Keratinocyte (primary cell): ENCODE results near the gene HDAC10. TPM values are rescaled to one million over a fixed set of nuclear protein-coding genes. Genes with fewer than 3 reads are reported as not detected.

ENCODE experiments used
- DNase-seq: peaks from one replicate; pipeline ENCODE4 v3.0.0-alpha.2; 2011; ENCODE audit warnings: low read depth, missing footprints, low spot score
- FAIRE-seq: peaks from 2 replicates; lab custom pipeline; 2011; peaks lifted over from hg19 to GRCh38; lab: Jason Lieb, UNC
- H2AFZ ChIP-seq: 2 replicates; pipeline ENCODE4 v1.6.0; 2012; ENCODE audit warnings: low read length, control low read depth, inconsistent platforms; ENCODE audit not compliant: control insufficient read depth
- H3K27ac ChIP-seq: 2 replicates; pipeline ENCODE4 v1.5.1; 2011; ENCODE audit warnings: low read length; ENCODE audit not compliant: control insufficient read depth, insufficient read depth
- H3K27me3 ChIP-seq: 3 replicates; pipeline ENCODE4 v1.6.0; 2011; ENCODE audit warnings: low read length; ENCODE audit not compliant: control insufficient read depth, insufficient read depth; ENCODE audit errors: extremely low read depth
- H3K36me3 ChIP-seq, 2 experiments: 2 replicates in 1 of 2; 3 replicates in 1 of 2; pipeline ENCODE4 v1.5.1; 2011; ENCODE audit warnings: low read length in 2 of 2, mild to moderate bottlenecking in 1 of 2; ENCODE audit not compliant: control insufficient read depth in 2 of 2, insufficient read depth in 2 of 2; ENCODE audit errors: extremely low read depth in 1 of 2
- H3K4me1 ChIP-seq: 3 replicates; pipeline ENCODE4 v1.5.1; 2011; ENCODE audit warnings: low read length; ENCODE audit not compliant: control insufficient read depth, insufficient read depth; ENCODE audit errors: extremely low read depth
- H3K4me2 ChIP-seq: 3 replicates; pipeline ENCODE4 v1.6.0; 2011; ENCODE audit warnings: low read depth, low read length; ENCODE audit not compliant: control insufficient read depth, insufficient read depth; ENCODE audit errors: extremely low read depth
- H3K4me3 ChIP-seq, 3 experiments: fragments of 200-600 bp in 1 of 3; sonication (generic) in 1 of 3; 2 replicates in 2 of 3; 3 replicates in 1 of 3; pipeline ENCODE4 v1.5.1; 2011 to 2016; ENCODE audit warnings: low read length in 3 of 3, mild to moderate bottlenecking in 3 of 3, control low read depth in 2 of 3, inconsistent platforms in 1 of 3, low read depth in 1 of 3, mixed read lengths in 1 of 3, mixed run types in 1 of 3, moderate library complexity in 1 of 3; ENCODE audit not compliant: control insufficient read depth in 2 of 3, insufficient read depth in 2 of 3; ENCODE audit errors: extremely low read depth in 1 of 3
- H3K79me2 ChIP-seq: 2 replicates; pipeline ENCODE4 v1.6.0; 2012; ENCODE audit warnings: low read length; ENCODE audit not compliant: control insufficient read depth, insufficient read depth
- H3K9ac ChIP-seq: 3 replicates; pipeline ENCODE4 v1.6.0; 2011; ENCODE audit warnings: low read length; ENCODE audit not compliant: control insufficient read depth, insufficient read depth; ENCODE audit errors: extremely low read depth
- H3K9me1 ChIP-seq: 3 replicates; pipeline ENCODE4 v1.6.0; 2011; ENCODE audit warnings: low read length; ENCODE audit not compliant: control insufficient read depth, insufficient read depth; ENCODE audit errors: extremely low read depth
- H3K9me3 ChIP-seq: 2 replicates; pipeline ENCODE4 v1.5.1; 2012; ENCODE audit warnings: low read depth, low read length; ENCODE audit not compliant: control insufficient read depth
- H4K20me1 ChIP-seq: 3 replicates; pipeline ENCODE4 v1.6.0; 2011; ENCODE audit warnings: low read length; ENCODE audit not compliant: control insufficient read depth, insufficient read depth; ENCODE audit errors: extremely low read depth
- CTCF ChIP-seq, 3 experiments: IDR thresholded peaks in 1 of 3; conservative IDR thresholded peaks in 1 of 3; optimal IDR thresholded peaks in 1 of 3; 2 replicates in 2 of 3; 3 replicates in 1 of 3; pipeline versions ENCODE3 to v1.5.1; 2011; ENCODE audit warnings: low read length in 3 of 3, mild to moderate bottlenecking in 3 of 3, moderate library complexity in 2 of 3, control low read depth in 1 of 3, inconsistent platforms in 1 of 3; ENCODE audit not compliant: insufficient read depth in 2 of 3; ENCODE audit errors: extremely low read depth in 1 of 3
- EZH2 ChIP-seq: IDR thresholded peaks from one replicate; pipeline ENCODE4 v1.6.1; 2012; ENCODE audit warnings: inconsistent platforms, mild to moderate bottlenecking, low read length, moderate library complexity
- dilution Hi-C: fragments of 300-500 bp; cut with MboI; formaldehyde crosslinking; loops from one replicate; pipeline ENCODE4 v1.7.0; 2020; ENCODE audit warnings: low sequenced_read_pairs; ENCODE audit not compliant: extremely low pct_ligation_motif_present
- polyA plus RNA-seq, 5 experiments: library from polyadenylated mRNA; depleted of rRNA in 3 of 5; stranded (reverse) in 3 of 5; stranded (forward) in 1 of 5; unstranded in 1 of 5; fragments of >200 nt; gene quantifications; 1 replicate in 1 of 5; 2 replicates in 3 of 5; 3 replicates in 1 of 5; pipeline versions ENCODE4 v1.2.1 to v1.2.3, GENCODE V29; 2011 to 2012; ENCODE audit warnings: missing spikeins in 2 of 5, low read depth in 1 of 5, low replicate concordance in 1 of 5

Gene HDAC10
- polyA plus RNA-seq, 1 donor (not counting 4 experiments of a cell fraction or from before 2014, with no cell fraction given): 4.7 TPM

- H4K20me1 ChIP-seq: no peaks in the 10 kb centered on the region
- dilution Hi-C loops: no loop called here
- H3K4me2 ChIP-seq: no peak overlapping the region
- H3K79me2 ChIP-seq: peaks cover 27% of the 10 kb centered on the region
- FAIRE-seq: no peak
- peaks cover 3% of the 10 kb centered on the region for H3K4me1 ChIP-seq
- no peak overlapping the region for H3K27ac ChIP-seq
- DNase-seq: no peak
- H3K36me3 ChIP-seq: peaks cover 26 to 46% of the 10 kb centered on the region in 2 experiments
- no peaks in the 10 kb centered on the region for H3K9me3 ChIP-seq
- no peaks in the 10 kb centered on the region for H3K9me1 ChIP-seq
- no peak overlapping the region for H2AFZ ChIP-seq
- H3K9ac ChIP-seq: no peak overlapping the region
- TF ChIP-seq EZH2 (no peak), CTCF (optimal IDR thresholded peaks at IDR 0.05 in 1 of 3, IDR thresholded peaks at IDR 0.05 in 1 of 3, conservative IDR thresholded peaks at IDR 0.05 in 1 of 3; ENCODE audit: extremely low read depth in 1 of 3, insufficient read depth in 2 of 3, low read length in 3 of 3) (no peak)
- no peak overlapping the region for H3K4me3 ChIP-seq
- H3K27me3 ChIP-seq: no peaks in the 10 kb centered on the region
These were observed 34.9 kb downstream of the HDAC10 start for GRCh38 chr22:50216055-50216683.

GRCh38 chr22:50215297-50216054, 35.6 kb downstream of the HDAC10 start:
- Histone ChIP-seq H4K20me1 (no peaks in the 10 kb centered on the region), H3K36me3 (peaks cover 26 to 47% of the 10 kb centered on the region in 2 experiments), H3K4me3 (no peak overlapping the region), H3K79me2 (peaks cover 29% of the 10 kb centered on the region), H2AFZ (no peak overlapping the region), H3K9ac (no peak overlapping the region), H3K4me1 (peaks cover 6% of the 10 kb centered on the region), H3K27ac (no peak overlapping the region), H3K4me2 (no peak overlapping the region), H3K9me3 (no peaks in the 10 kb centered on the region), H3K27me3 (no peaks in the 10 kb centered on the region), H3K9me1 (peaks cover 2% of the 10 kb centered on the region)
- dilution Hi-C loops: no loop called here
- no peak for FAIRE-seq
- TF ChIP-seq CTCF (optimal IDR thresholded peaks at IDR 0.05 in 1 of 3, IDR thresholded peaks at IDR 0.05 in 1 of 3, conservative IDR thresholded peaks at IDR 0.05 in 1 of 3; ENCODE audit: extremely low read depth in 1 of 3, insufficient read depth in 2 of 3, low read length in 3 of 3) (no peak), EZH2 (no peak)
- DNase-seq: no peak
